Measurements from ENCODE around the gene ARHGAP26. TPM values are rescaled to one million over a fixed set of nuclear protein-coding genes. Genes with fewer than 3 reads are reported as not detected.
"Not testable (repeated sequence)": the region's sequence is repeated elsewhere in the genome, so short reads cannot be mapped to it uniquely, and the experiment has no call there.

Gene ARHGAP26
- total and polyA plus RNA-seq, 2 donors (not counting 3 experiments of a cell fraction or from before 2014, with no cell fraction given), result 3.1 to 16.2 TPM

DNA sequence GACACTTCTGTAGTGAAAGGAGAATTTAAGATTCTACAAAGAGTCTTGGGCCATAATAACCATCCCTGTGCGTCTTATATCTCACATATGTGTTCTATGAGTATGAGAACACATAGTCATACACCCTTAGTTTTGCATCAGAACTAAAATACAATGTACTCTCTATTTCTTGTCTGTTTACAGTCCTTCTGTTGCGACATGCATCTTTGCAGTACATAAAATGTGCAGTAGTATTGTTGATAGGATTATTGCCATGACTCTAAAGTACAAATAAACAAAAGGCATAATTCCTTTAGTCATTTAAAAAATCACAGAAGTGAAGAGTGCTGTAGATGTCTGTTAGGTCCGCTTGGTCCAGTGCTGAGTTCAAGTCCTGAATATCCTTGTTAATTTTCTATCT, 431.4 kb downstream of the ARHGAP26 start:
- H3K36me3 ChIP-seq (ENCODE audit: control insufficient read depth in 2 of 2, extremely low read depth in 1 of 2, insufficient read depth in 2 of 2, low read length in 2 of 2), result no peaks in the 10 kb centered on the region
- H3K27me3 ChIP-seq (ENCODE audit: control insufficient read depth in 2 of 2, insufficient read depth in 2 of 2, low read length in 2 of 2), result no peaks in the 10 kb centered on the region
- H3K4me3 ChIP-seq (replicated peaks in 1 of 3; ENCODE audit: insufficient read depth in 1 of 3, low read depth in 1 of 3, low read length in 3 of 3), result no peak overlapping the region
- no peaks in the 10 kb centered on the region for H3K79me2 ChIP-seq (ENCODE audit: control insufficient read depth, insufficient read depth, low read length)
- no peak overlapping the region for H3K4me2 ChIP-seq (ENCODE audit: insufficient read depth, low read length)
- POLR2A ChIA-PET, result no interaction called here
- no peak overlapping the region for H3K27ac ChIP-seq (ENCODE audit: insufficient read depth, low read depth, low read length)
- CTCF ChIA-PET, result no interaction called here
- dilution Hi-C loops (cut with MboI; ENCODE audit: extremely low pct_ligation_motif_present, low sequenced_read_pairs), result loop anchor here (25.0 kb wide), 1 partner anchor 186 kb away; no protein-coding TSS in a partner anchor
- TF ChIP-seq JUN (IDR thresholded peaks at IDR 0.05; ENCODE audit: borderline replicate concordance, insufficient read depth, insufficient read length, low read depth) (no peak), GATA2 (IDR thresholded peaks at IDR 0.05; ENCODE audit: insufficient read depth, insufficient read length, low read depth, low read length) (no peak), POLR2A (IDR thresholded peaks at IDR 0.05; ENCODE audit: low read depth, low read length) (no peak)
- H3K9ac ChIP-seq (replicated peaks; ENCODE audit: extremely low read depth, insufficient read depth, low read length), result no peak overlapping the region
- H3K4me1 ChIP-seq (ENCODE audit: control insufficient read depth, extremely low read depth, insufficient read depth, low read length), result peaks cover 10% of the 10 kb centered on the region
- no peaks in the 10 kb centered on the region for H4K20me1 ChIP-seq (replicated peaks; ENCODE audit: control insufficient read depth, extremely low read depth, insufficient read depth, low read length)
- H2AFZ ChIP-seq (ENCODE audit: low read depth, low read length), result no peak overlapping the region
- BruUV-seq (replicated peaks), result no TSS peak
- no peaks in the 10 kb centered on the region for H3K9me1 ChIP-seq (replicated peaks; ENCODE audit: control insufficient read depth, extremely low read depth, insufficient read depth, low read length)
- H3K9me3 ChIP-seq (replicated peaks; ENCODE audit: control insufficient read depth, insufficient read depth, low read length), result no peaks in the 10 kb centered on the region
- DNase-seq (ENCODE audit: low read depth, low spot score), result no peak
- intact Hi-C loops (cut with micrococcal nuclease), result no loop called here
- no peak for FAIRE-seq

DNA sequence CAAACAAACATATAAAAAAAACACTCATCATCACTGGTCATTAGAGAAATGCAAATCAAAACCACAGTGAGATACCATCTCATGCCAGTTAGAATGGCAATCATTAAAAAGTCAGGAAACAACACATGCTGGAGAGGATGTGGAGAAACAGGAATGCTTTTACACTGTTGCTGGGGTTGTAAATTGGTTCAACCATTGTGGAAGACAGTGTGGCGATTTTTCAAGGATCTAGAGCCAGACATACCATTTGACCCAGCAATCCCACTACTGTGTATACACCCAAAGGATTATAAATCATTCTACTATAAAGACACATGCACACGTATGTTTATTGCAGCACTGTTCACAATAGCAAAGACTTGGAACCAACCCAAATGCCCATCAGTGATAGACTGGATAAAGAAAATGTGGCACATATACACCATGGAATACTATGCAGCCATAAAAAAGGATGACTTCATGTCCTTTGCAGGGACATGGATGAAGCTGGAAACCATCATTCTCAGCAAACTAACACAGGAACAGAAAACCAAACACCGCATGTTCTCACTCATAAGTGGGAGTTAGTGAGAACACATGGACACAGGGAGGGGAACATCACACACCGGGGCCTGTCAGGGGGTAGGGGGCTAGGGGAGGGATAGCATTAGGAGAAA, 433.3 kb downstream of the ARHGAP26 start:
- CTCF ChIA-PET; H3K27ac ChIP-seq (ENCODE audit: insufficient read depth, low read depth, low read length); FAIRE-seq; H3K4me3 ChIP-seq (replicated peaks in 1 of 3; ENCODE audit: insufficient read depth in 1 of 3, low read depth in 1 of 3, low read length in 3 of 3); H3K9me3 ChIP-seq (replicated peaks; ENCODE audit: control insufficient read depth, insufficient read depth, low read length); H3K36me3 ChIP-seq (ENCODE audit: control insufficient read depth in 2 of 2, extremely low read depth in 1 of 2, insufficient read depth in 2 of 2, low read length in 2 of 2); H3K9me1 ChIP-seq (replicated peaks; ENCODE audit: control insufficient read depth, extremely low read depth, insufficient read depth, low read length); H2AFZ ChIP-seq (ENCODE audit: low read depth, low read length); H3K9ac ChIP-seq (replicated peaks; ENCODE audit: extremely low read depth, insufficient read depth, low read length); H4K20me1 ChIP-seq (replicated peaks; ENCODE audit: control insufficient read depth, extremely low read depth, insufficient read depth, low read length); POLR2A ChIA-PET; H3K27me3 ChIP-seq (ENCODE audit: control insufficient read depth in 2 of 2, insufficient read depth in 2 of 2, low read length in 2 of 2); DNase-seq (ENCODE audit: low read depth, low spot score); BruUV-seq (replicated peaks); H3K79me2 ChIP-seq (ENCODE audit: control insufficient read depth, insufficient read depth, low read length); intact Hi-C loops (cut with micrococcal nuclease); H3K4me2 ChIP-seq (ENCODE audit: insufficient read depth, low read length): not testable (repeated sequence)
- peaks cover 18% of the 10 kb centered on the region for H3K4me1 ChIP-seq (ENCODE audit: control insufficient read depth, extremely low read depth, insufficient read depth, low read length)
- dilution Hi-C loops (cut with MboI; ENCODE audit: extremely low pct_ligation_motif_present, low sequenced_read_pairs), result loop anchor here (25.0 kb wide), 1 partner anchor 184 kb away; no protein-coding TSS in a partner anchor
